Neutrophil (primary cell): ENCODE measurements around the gene PDLIM5.
"Not testable (repeated sequence)": the region's sequence is repeated elsewhere in the genome, so short reads cannot be mapped to it uniquely, and the experiment has no call there.

ENCODE experiments used
- H3K27ac ChIP-seq: fragments of 200-600 bp; sonication (generic); 2 replicates; pipeline ENCODE4 v1.5.1; 2016; ENCODE audit warnings: mild to moderate bottlenecking, moderate library complexity
- H3K27me3 ChIP-seq: fragments of 200-600 bp; sonication (generic); 2 replicates; pipeline ENCODE4 v1.6.0; 2016; ENCODE audit warnings: mild to moderate bottlenecking
- H3K36me3 ChIP-seq: fragments of 200-600 bp; sonication (generic); 2 replicates; pipeline ENCODE4 v1.5.1; 2017
- H3K4me1 ChIP-seq, 2 experiments: fragments of 200-600 bp in 1 of 2; sonication (generic) in 1 of 2; 1 replicate in 1 of 2; 2 replicates in 1 of 2; pipeline versions ENCODE4 v1.5.1 to v1.6.1; 2013 to 2016; ENCODE audit warnings: low read depth in 1 of 2, low read length in 1 of 2, mild to moderate bottlenecking in 1 of 2, moderate library complexity in 1 of 2; ENCODE audit not compliant: control insufficient read depth in 1 of 2, insufficient read depth in 1 of 2
- H3K4me3 ChIP-seq, 2 experiments: fragments of 200-600 bp in 1 of 2; sonication (generic) in 1 of 2; 1 replicate in 1 of 2; 2 replicates in 1 of 2; pipeline ENCODE4 v1.5.1; 2013 to 2016; ENCODE audit warnings: low read depth in 1 of 2, low read length in 1 of 2, mild to moderate bottlenecking in 1 of 2, moderate library complexity in 1 of 2
- H3K9me3 ChIP-seq: fragments of 200-600 bp; sonication (generic); 2 replicates; pipeline ENCODE4 v1.5.1; 2016
- CTCF ChIP-seq: fragments of 200-600 bp; sonication (generic); IDR thresholded peaks from 2 replicates; pipeline ENCODE4 v1.5.1; 2016; ENCODE audit warnings: antibody characterized with exemption

Gene PDLIM5

GRCh38 chr4:94477227-94477626, 25.5 kb downstream of the PDLIM5 start:
- Histone ChIP-seq H3K4me3 (no peak overlapping the region), H3K36me3 (no peaks in the 10 kb centered on the region), H3K4me1 (no peaks in the 10 kb centered on the region), H3K9me3 (no peaks in the 10 kb centered on the region), H3K27me3 (no peaks in the 10 kb centered on the region), H3K27ac (no peak overlapping the region)
- no peak for TF ChIP-seq CTCF

- H3K27ac ChIP-seq, H3K9me3 ChIP-seq, H3K4me3 ChIP-seq, H3K36me3 ChIP-seq, H3K4me1 ChIP-seq, H3K27me3 ChIP-seq: not testable (repeated sequence)
Observed at GRCh38 chr4:94478805-94479204, 27.1 kb downstream of the PDLIM5 start.

- Histone ChIP-seq H3K9me3 (no peaks in the 10 kb centered on the region), H3K36me3 (no peaks in the 10 kb centered on the region), H3K4me3 (no peak overlapping the region), H3K4me1 (no peaks in the 10 kb centered on the region), H3K27me3 (no peaks in the 10 kb centered on the region), H3K27ac (no peak overlapping the region)
- no peak for TF ChIP-seq CTCF
Observed at GRCh38 chr4:94479358-94480141, 27.8 kb downstream of the PDLIM5 start.

- no peak for TF ChIP-seq CTCF
- Histone ChIP-seq H3K36me3 (no peaks in the 10 kb centered on the region), H3K9me3 (no peaks in the 10 kb centered on the region), H3K4me3 (no peak overlapping the region), H3K27me3 (no peaks in the 10 kb centered on the region), H3K27ac (no peak overlapping the region), H3K4me1 (peaks cover 4 to 6% of the 10 kb centered on the region in 2 experiments)
Observed at GRCh38 chr4:94480362-94480951, 28.7 kb downstream of the PDLIM5 start.

GRCh38 chr4:94483895-94484294, 32.2 kb downstream of the PDLIM5 start:
- no peak overlapping the region for H3K4me3 ChIP-seq
- H3K27ac ChIP-seq: no peak overlapping the region
- no peaks in the 10 kb centered on the region for H3K9me3 ChIP-seq
- no peak for TF ChIP-seq CTCF
- no peaks in the 10 kb centered on the region for H3K36me3 ChIP-seq
- H3K4me1 ChIP-seq: peaks cover 9 to 10% of the 10 kb centered on the region in 2 experiments
- H3K27me3 ChIP-seq: no peaks in the 10 kb centered on the region

- no peaks in the 10 kb centered on the region for H3K9me3 ChIP-seq
- H3K27me3 ChIP-seq: no peaks in the 10 kb centered on the region
- no peak overlapping the region for H3K27ac ChIP-seq
- peaks cover 9 to 10% of the 10 kb centered on the region in 2 experiments for H3K4me1 ChIP-seq
- no peak overlapping the region for H3K4me3 ChIP-seq
- no peaks in the 10 kb centered on the region for H3K36me3 ChIP-seq
- TF ChIP-seq CTCF: no peak
Observed at GRCh38 chr4:94484818-94485217, 33.1 kb downstream of the PDLIM5 start.
